CD4-positive, alpha-beta T cell treated with Interleukin-15 for 4 hours (primary cell): ENCODE measurements around the gene ZDHHC11B.
"Not testable (repeated sequence)": the region's sequence is repeated elsewhere in the genome, so short reads cannot be mapped to it uniquely, and the experiment has no call there.

ENCODE experiments used
- DNase-seq: peaks from one replicate; pipeline ENCODE4 v3.0.0-alpha.2; 2020; ENCODE audit warnings: low spot score

Gene ZDHHC11B

DNA sequence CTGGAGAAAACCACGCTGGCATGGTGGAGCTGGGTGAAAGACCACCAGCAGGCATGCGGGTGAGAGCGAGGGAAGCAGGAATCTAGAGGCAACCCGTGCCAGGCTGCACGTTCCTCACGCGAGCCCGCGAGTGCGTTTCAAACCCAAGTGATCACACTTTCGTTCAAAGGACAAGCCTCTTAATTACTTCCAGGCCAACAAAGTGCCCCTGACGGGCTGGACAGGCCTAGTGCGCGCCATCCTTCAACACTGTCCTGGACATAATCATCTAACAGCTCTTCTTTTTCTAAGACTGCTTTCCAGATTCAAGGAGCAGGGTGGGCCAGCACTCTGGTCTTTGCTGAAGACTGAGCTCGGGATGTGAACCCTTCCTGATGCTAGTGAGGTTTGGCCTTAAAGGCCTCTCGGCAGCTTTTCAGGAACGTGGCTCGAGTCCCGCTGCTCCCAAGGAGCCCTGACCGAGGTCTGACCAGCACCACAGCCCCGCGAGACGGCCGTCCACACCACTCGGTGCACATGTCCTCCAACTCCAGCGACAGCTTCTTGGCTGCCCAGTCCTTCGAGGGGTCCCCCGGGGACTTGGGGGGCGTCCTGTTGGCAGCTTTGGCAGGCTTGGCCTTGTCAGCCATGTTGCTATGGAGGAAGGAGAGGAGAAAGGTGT is 14.9 kb downstream of the ZDHHC11B start:
- not testable (repeated sequence) for DNase-seq

DNA sequence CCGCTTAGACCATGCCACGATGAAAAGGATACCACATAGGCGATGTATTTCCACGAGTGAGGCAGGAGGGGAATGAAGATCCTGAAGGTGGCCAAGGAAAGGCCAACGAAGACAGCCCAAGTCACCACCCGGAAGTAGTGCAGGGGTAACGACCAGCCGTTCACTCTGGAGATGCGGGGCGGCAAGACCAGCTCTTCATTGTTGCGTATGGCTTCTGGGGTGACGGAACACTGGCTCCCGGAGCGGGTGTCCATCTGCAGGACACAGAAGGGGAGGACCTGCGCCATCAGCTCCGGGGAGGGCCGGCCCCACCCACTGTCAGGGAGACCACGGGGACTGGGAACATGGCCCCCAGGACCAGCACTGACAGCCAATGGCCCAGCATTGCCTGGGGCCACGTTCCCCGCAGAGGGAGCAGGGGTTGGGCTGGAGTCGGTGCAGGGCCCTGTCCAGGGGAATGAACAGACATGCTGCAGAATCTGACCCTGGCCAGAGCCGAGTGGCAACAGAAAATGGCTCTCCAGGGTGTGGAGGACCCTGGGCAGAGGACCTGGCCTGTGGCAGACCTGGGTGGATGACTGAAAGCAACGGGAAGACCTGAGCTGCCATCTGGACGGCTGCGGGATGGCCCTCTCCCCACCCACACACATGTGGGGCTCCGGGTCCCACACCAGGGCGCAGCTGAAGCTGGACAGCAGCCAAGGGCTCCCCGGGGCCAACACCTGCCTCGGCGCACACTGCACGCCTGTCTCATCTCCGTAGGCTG is 17.7 kb downstream of the ZDHHC11B start:
- DNase-seq = no peak

DNA sequence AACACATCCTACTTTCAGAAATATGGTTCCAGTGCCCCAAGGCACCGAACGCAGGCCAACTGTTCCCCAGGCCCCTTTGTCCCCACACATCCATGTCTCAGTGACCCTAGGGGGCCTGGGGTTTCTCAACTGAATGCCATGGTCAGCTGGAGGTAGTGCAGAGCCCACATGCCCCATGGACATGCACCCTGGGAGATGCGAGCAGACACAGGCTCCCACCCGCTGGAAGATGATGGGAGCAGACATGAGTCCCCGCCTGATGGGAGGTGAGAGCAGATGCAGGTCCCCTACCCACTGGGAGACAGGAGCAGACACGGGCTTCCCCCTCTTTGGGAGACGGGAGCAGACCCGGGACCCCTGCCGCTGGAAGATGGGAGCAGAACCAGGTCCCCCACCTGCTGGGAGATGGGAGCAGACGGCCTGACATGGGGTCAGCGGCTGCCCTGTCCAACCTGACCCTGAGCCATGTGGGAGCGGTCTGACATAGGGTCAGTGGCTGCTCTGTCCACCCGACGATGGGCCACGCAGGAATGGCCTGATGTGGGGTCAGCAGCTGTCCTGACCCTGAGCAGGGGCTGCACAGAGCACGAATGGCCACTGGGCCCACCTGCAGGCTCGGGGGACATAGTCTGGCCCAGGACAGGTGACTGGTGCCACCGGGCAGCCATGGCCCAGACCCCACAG is 18.4 kb downstream of the ZDHHC11B start:
- no peak for DNase-seq

DNA sequence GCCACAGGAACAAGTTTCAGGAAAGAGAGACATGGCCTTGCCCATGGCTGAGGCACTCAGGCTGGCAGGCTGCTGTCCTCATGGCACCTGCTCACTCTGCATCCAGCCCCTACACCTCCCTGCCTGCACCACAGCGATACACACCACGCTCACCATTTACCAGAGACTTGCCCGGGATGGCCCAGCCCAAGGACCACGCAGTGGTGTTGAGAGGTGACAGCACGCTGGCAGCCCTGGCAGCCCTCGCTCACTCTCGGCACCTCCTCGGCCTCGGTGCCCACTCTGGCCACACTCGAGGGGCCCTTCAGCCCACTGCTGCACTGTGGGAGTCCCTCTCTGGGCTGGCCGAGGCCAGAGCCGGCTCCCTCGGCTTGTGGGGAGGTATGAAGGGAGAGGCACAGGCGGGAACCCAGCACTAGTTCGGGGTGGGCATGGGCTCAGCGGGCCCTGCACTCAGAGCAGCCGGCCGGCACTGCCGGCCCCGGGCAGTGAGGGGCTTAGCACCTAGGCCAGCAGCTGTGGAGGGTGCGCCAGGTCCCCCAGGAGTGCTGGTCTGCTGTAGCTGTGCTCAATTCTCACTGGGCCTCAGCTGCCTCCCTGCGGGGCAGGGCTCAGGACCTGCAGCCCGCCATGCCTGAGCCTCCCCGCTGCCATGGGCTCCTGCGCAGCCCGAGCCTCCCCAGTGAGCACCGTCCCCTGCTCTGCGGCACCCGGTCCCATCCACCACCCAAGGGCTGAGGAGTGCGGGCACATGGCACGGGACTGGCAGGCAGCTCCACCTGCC is 20.3 kb downstream of the ZDHHC11B start:
- no peak for DNase-seq

DNA sequence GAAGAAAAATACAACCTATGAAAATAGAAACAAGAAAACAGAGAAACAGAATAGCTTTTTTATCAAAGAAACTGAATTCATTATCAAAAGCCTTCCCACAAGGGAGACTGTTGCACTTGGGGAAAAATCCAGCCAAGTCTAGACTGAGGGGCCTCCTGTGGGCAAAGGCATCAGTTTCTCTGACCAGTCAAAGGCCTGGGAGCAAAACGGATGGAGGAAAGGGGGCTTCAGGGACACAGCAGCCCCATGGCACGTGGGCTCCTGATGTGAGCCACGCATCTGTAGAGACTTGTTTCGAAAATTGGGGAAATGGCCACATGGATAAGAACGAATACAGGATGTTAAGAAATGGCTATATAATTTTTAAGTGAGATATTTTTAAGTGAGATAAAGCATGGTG is 21.1 kb downstream of the ZDHHC11B start:
- DNase-seq = no peak

DNA sequence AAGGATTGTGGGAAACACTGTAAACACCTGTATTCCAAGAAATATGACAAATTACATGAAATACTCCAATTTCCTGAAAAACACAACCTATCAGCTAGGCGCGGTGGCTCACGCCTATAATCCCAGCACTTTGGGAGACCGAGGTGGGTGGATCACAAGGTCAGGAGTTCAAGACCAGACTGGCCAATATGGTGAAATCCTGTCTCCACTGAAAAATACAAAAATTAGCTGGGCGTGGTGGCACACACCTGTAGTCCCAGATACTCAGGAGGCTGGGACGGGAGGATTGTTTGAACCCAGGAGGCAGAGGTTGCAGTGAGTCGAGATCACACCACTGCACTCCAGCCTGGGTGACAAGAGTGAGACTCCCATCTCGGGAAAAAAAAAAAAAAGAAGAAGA is 21.5 kb downstream of the ZDHHC11B start:
- not testable (repeated sequence) for DNase-seq

DNA sequence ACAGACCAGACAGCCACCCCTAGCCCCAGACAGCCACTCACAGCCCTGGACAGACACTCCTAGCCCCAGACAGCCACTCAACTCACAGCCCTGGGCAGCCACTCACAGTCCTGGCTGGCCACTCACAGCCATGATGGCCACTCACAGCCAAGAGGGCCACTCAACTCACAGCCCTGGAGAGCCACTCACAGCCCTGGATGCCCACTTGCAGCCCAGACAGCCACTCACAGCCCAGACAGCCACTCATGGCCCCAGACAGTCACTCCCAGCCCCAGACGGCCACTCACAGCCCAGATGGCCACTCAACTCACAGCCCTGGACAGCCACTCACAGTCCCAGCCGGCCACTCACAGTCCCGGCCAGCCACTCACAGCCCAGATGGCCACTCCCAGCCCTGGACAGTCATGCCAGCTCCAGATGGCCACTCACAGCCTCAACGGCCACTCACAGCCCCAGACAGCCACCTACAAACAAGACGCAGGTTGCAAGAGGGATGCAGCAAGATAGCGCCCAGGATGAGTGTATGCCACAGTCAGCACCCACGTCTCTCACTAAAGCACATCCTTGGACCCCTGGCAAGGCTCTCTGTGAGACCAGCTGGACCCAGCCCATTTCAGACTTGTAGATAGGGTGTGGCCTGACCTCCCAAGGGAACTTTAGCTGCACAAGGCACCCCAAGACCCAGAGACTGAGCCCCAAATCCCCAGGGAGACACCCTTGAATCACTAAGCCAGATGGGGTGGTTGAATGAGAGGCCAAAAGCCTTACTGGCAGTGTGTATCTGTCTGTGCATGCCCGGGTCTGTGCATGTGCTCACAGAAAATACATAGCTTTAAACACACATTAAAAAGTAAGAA is 22.4 kb downstream of the ZDHHC11B start:
- no peak for DNase-seq

DNA sequence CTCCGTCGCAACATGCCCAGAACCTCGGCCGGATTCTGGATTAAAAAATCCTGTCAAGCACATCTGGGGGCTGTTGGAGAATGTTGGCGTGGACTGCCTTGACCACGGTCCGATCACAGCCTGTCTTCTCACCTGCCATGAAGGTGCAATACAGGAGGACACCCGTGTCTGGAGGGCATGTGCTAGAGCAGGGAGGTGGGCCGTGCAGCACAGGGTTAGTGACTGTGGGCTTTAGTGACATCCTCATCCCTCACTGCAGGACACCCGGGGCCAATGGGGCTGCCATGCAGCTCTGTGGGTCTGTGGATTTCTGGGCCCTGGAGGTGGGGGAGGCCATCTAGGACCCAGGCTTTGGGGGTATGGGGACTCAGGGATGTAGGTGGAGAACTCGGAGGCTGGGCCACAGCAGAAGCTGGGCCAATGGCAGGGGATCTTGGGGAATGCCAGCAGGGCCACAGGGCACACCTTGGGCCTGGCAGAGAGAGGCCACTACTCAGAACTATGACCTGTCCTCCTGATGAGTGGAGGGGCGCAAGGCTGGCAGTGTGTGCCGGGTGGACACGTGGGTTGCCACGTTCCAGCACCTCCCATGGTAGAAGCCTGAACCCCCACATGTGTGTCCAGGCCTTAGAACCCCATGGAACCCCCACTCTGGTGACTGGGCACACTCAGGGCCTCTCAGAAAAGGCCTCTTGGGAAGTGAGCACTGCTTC is 23.3 kb downstream of the ZDHHC11B start:
- DNase-seq = no peak

DNA sequence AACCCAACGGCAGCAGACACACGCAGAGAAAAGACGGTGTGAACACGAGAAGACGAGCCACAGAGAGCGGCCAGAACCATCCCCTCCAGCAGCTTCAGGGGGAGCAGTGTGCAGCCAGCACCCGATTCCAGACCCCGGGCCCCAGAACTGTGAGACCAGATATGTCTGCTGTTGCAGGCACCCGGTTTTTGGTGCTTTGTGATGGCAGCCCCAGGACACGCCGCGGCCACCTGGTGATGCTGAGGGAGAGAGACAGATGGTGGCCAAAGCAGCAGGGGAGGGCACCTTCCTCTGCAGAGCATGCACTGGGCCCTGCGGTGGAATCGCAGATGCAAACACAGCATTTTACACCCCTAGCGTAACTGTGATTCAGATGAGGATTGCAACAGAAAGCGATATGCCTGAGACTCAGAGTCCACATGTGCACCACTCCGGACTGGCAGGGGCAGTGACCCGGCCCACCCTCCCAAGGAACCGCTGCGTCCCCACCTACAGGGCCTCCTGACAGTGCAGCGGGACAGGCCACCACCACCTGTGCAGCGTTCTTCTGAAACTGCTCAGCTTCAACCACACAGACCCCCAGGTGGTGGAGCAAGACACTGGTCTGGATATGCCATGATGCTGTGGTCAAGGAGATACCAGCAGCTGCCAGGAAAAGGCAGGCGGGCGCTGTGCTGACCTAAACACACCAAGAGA is 24.0 kb downstream of the ZDHHC11B start:
- no peak for DNase-seq

DNA sequence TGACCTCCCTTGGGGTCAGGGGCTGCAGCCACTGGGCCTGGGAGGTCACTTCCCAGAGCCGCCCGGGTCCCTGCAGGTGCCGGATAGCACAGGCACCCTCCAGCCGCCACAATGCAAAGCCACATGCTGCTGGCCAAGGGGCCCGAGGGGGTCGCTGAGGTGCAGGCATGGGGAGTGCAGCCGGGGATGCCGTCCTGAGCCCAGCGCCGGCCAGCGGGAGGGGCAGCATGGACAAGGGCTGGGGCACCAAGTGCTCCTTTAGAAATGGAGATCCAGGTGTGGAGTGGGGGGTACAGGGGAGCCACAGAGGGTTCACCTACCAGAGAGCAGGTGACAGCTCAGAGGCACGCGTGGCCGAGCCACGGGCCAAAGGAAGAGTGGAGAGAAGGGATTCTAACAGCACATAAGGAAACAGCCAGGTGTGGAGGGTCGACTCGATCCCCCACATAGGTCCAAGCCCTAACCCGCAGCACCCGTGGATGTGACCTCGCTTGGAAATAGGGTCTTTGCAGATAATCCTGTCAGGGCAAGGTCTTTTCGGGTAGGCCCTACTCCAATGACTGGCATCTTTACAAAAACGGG is 24.7 kb downstream of the ZDHHC11B start:
- DNase-seq = no peak

DNA sequence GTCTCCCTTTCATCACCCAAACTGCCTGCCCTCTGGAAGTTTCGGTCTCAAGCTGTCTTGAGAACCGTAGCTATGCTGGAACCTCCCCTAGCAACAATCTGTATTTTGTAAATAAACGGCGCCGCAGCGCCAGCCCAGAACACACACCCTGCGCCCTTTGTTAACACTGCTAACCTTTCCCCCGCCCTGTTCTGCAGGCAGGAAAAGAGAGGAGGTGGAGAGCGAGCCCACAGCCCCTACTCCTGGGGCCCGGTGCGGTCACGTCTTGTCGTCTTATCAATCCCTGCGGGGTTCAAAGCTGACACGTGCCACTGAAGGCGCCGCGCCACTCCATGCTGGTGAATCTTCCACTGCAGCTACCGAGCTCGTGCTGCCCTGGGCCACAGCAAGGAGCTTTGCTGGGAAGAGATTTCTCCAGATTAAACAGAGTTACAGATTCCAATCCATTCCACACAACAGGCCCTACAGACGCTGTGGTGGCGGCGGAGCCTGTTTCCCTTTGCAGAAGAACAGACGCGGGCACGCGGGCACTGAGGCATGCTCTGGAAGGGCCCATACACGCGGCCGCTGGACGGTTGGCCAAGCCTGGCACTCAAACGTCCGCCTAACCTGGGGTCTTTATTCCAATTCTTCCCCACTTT is 25.3 kb downstream of the ZDHHC11B start:
- DNase-seq = peak; percentile 81

DNA sequence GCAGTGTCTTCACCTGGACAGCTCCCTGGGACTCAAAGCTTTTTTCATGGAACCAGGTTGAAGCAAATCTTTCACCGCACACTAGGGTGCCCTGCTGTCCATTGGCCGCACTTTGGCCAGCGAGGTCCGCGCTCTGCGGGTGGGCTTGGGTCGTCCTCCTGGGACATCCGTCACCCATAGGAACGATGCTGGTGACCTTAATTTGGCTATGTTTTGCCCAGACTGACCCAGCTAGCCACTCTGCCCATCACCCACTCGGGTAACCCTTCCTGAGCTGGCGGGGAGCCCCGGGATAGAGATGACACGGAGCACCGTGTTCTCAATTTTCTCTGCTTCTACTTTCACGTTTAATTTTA is 25.9 kb downstream of the ZDHHC11B start:
- DNase-seq = no peak

DNA sequence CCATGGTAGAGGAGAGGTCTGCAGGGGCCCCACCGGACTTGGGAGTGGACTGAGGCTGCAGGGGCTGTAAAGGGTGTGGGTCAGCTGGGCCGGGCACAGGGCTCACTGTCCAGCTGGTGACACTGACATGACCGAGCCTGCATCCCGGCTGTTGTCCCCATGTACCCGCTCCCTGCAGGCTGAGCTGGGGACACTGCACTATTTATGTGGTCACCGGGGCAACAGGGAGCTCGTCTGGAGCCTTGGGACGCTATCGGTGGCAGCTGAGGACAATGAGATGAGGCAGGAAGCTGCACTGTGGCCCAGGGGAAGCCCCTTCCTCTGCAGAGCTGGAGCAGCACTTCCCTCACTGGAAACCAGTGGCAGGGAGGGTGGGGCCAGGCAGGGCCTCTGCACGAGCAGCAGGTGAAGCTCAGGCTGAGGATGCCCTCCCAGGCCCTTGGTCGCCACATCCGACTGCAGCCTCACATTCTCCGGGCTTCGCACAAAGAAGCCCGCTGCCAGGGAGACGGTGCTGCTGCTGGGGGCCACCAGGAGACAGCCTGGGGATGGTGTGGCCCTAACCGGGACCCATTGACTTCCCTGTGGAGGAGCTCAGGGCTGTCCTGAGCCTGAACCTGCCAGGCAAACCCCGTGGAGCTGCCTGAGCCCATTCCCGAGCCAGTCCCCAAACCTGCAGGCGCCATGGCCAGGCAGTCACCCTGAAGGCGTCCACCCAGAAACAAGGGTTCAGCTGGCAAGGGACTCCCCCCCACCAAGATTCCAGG is 26.4 kb downstream of the ZDHHC11B start:
- peak; percentile 40 for DNase-seq

DNA sequence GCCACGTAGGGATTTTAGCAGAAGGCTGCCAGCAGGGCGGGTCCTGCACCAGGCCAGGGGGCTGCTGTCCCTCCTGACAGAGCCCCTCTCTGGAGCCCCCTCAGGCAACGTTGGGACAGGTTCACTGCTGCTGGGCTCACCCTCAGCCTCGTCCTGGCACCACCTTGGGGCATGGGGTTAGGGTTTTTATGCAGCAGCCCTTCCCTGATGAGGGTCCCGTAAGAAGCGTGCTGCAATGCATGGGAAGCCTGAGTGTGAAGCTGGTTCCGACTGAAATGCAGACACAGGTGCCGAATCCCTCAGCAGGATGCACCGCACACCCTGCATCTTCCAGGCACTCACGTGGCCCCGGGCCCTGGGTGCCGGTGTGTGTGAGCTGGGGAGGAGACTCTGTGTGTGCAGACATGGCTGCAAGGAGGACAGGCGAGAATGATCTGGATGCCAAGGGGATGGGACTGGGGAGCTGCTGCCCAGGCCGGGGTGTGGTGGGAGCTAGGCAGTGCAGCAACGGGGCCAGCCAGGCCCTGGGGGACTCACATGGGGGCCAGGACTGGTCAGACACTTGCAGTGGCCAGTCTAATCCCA is 27.1 kb downstream of the ZDHHC11B start:
- no peak for DNase-seq

DNA sequence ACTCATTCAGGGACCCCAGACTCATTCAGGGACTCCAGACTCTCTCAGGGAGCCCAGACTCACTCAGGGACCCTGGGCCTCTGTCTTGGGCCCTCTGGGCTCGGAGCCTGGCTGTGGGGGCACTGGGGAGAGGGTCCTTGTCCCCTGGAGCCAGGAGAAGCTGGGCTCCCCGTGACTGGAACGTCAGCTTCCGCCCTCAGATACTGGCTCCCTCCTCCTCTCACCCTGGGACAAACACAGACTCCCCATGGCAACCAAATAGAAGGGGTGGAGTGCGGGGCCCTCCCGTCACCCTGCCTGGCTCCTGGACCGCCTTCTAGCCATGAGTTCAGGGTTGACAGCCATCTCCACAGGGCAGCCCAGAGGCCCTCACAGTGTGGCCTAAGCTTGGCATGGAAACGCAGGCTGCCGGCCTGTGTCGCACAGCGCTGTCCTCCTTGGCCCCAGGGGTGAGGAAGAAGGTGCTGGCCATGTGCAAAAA is 27.6 kb downstream of the ZDHHC11B start:
- peak; percentile 33 for DNase-seq

DNA sequence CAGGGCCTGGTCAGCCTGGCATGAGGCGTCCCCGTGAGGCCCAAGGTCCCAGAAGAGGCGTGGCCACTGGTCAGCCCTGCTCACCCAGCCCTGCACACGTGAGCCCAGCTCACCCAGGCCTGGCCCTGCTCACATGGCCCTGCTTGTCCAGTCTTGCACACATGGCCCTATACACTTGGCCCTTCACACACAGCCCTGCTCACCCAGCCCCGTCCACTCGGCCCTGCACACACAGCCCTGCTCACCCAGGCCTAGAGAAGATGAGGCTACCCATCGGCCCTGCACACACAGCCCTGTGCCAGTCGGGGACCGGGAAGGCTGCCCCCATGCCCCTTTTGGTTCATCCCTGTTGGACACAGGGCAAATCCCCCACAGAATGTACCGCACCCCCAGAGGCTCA is 28.4 kb downstream of the ZDHHC11B start:
- no peak for DNase-seq

DNA sequence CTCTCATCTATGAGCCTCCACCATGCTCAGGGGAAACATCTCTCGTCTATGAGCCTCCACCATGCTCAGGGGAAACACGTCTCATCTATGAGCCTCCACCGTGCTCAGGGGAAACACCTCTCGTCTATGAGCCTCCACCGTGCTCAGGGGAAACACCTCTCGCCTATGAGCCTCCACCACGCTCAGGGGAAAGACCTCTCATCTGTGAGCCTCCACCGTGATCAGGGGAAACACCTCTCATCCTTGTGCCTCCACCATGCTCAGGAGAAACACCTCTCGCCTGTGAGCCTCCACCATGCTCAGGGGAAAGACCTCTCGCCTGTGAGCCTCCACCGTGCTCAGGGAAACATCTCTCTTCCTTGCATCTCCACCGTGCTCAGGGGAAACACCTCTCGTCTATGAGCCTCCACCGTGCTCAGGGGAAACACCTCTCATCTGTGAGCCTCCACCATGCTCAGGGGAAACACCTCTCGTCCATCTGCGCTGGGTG is 30.3 kb downstream of the ZDHHC11B start:
- peak; percentile 6 for DNase-seq
